Measurements from ENCODE around the gene DENND6B.

The DENND6B gene

DNA sequence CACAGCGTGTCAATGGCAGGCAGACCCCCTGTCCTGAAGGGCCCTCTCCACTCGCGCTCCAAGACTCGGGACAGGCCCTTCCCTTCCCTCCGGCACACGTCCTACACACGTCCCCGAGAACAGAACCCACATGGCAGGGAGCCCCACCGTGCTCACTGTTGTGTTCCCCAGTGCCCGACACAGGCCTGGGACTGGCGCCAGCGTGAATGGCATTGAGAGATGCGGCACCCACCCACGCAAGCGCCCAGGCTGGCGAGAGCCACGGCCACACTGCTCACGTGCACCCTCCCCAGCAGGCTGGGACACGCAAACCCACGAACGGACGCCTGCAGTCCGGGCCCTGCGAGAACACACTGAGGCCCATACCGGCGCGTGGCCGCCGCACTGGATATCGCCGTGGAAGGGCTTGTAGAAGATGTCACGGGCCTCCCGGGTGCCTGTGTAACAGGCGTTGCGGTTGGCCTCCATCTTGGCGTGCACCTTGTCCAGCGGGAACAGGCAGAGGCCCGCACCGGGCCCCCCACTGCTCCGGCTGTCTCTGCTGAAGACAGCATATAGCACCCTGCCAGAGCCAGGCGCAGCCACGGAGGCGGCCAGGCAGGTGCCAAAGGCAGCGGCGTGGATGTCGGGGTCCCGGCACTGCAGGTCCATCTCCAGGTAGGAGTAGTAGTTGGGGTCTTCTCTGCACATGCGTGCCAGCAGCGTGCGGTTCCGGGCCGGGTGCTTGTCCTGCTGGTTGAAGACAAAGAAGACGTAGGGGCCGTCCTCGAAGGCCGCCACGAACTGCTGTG is 37.5 kb downstream of the DENND6B start:
- H3K4me3 ChIP-seq (ENCODE audit: low read length), result no peak overlapping the region
- no peak for DNase-seq (ENCODE audit: low read depth)
- TF ChIP-seq, protein P1, sequence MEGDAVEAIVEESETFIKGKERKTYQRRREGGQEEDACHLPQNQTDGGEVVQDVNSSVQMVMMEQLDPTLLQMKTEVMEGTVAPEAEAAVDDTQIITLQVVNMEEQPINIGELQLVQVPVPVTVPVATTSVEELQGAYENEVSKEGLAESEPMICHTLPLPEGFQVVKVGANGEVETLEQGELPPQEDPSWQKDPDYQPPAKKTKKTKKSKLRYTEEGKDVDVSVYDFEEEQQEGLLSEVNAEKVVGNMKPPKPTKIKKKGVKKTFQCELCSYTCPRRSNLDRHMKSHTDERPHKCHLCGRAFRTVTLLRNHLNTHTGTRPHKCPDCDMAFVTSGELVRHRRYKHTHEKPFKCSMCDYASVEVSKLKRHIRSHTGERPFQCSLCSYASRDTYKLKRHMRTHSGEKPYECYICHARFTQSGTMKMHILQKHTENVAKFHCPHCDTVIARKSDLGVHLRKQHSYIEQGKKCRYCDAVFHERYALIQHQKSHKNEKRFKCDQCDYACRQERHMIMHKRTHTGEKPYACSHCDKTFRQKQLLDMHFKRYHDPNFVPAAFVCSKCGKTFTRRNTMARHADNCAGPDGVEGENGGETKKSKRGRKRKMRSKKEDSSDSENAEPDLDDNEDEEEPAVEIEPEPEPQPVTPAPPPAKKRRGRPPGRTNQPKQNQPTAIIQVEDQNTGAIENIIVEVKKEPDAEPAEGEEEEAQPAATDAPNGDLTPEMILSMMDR (conservative IDR thresholded peaks at IDR 0.05; ENCODE audit: low read length), result no peak

DNA sequence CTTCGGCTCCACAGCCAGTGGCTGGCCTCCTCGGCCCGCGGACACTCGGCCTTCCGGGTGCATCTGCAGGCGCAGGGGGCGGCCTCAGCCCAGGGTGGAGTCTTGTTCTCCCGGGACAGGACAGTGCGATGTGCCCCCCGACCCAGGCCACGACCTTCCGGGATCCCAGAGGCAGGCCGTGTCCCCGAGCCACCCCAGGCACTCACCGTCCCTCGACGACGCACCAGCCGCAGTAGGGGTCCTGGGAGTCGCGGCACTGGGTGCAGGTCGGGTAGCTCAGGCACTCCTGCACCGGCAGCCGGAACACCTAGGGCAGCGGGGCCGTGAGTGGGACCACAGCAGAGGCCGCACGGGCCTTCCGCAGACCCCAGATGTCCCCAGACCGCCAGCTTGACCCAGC is 39.1 kb downstream of the DENND6B start:
- TF ChIP-seq, protein P1 (conservative IDR thresholded peaks at IDR 0.05; ENCODE audit: low read length), result no peak
- H3K4me3 ChIP-seq (ENCODE audit: low read length), result no peak overlapping the region
- no peak for DNase-seq (ENCODE audit: low read depth)

- no peak for DNase-seq (ENCODE audit: low read depth)
- no peak overlapping the region for H3K4me3 ChIP-seq (ENCODE audit: low read length)
- TF ChIP-seq, protein P1 (conservative IDR thresholded peaks at IDR 0.05; ENCODE audit: low read length), result no peak
These were observed 40.0 kb downstream of the DENND6B start for GRCh38 chr22:50286701-50287318.

DNA sequence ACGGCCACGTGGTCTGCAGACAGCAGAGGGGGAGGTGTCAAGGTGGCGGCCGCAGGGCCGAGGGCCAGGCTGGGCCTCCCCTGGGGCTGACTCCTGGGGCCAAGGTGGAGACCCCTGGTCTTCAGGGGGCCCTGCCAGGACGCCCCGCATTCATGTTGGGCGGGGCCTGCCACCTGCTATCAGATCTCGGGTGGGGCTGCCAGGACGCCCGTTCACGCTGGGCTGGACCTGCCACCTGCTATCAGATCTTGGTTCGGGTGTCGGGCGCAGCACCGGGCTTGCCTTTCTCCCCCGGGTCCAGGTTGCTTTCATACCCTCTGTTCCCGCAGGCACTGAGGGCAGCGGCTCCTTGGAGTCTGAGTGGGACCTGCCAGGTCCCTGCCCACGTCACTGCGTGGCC is 40.5 kb downstream of the DENND6B start:
- H3K4me3 ChIP-seq (ENCODE audit: low read length), result no peak overlapping the region
- DNase-seq (ENCODE audit: low read depth), result no peak
- TF ChIP-seq, protein P1 (conservative IDR thresholded peaks at IDR 0.05; ENCODE audit: low read length), result no peak

DNA sequence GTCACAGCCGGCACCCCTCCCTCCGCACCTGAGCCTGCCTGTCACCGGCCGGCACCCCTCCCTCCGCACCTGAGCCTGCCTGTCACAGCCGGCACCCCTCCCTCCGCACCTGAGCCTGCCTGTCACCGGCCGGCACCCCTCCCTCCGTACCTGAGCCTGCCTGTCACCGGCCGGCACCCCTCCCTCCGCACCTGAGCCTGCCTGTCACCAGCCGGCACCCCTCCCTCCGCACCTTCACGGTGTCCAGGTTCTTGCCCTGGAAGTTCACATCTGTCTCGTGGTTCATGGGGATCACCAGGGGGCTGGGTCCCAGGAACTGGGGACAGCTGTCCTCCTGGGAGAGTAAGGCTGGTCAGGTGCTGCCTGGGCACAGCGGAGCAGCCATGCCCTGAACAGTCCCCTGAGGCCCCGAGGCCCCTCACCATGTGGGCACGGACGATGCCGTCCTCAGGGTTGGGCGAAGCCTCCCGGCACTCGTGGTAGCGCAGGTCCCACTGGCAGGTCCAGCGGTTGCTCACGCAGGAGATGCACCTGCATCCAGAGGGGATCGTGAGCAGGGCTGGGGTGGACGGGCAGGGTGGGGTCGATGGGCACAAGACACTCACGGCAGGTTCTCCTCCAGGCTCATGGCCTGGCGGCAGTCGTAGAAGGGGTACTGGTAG is 41.1 kb downstream of the DENND6B start:
- TF ChIP-seq, protein P1 (conservative IDR thresholded peaks at IDR 0.05; ENCODE audit: low read length), result no peak
- H3K4me3 ChIP-seq (ENCODE audit: low read length), result no peak overlapping the region
- no peak for DNase-seq (ENCODE audit: low read depth)

DNA sequence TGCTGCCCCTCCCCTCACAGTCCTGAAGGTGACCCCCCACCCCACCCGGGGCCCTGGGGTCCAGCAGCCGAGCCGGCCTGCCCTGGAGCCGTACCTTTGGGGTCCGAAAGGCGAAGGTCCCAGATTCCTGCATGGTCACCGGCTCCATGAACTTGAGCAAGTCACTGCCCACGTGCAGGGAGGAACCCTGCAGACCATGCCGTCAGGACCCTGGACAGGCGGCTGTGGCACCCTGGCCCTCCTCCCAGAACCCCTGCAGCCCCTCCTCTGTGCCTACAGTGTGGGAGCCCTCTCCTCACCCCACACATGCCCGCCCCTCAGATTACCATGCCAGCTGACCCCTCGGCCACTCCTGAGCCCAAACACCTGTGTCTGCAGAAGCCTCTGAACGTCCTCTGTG is 42.3 kb downstream of the DENND6B start:
- no peak overlapping the region for H3K4me3 ChIP-seq (ENCODE audit: low read length)
- TF ChIP-seq, protein P1 (conservative IDR thresholded peaks at IDR 0.05; ENCODE audit: low read length), result no peak
- no peak for DNase-seq (ENCODE audit: low read depth)

Measured in AG10803 (cell line).